GM13976 (cell line): ENCODE results near the gene SMC6.

Source experiments
- DNase-seq: peaks from one replicate; pipeline ENCODE4 v3.0.0; 2012; ENCODE audit warnings: low spot score
- CTCF ChIP-seq: IDR thresholded peaks from 2 replicates; pipeline ENCODE4 v1.5.1; 2012; ENCODE audit warnings: borderline replicate concordance, mild to moderate bottlenecking; ENCODE audit not compliant: insufficient read depth; ENCODE audit errors: extremely low read depth, missing control alignments, control extremely low read depth
- in situ Hi-C: fragments of 300-500 bp; cut with MboI; formaldehyde crosslinking; loops from one replicate; pipeline ENCODE4 v1.12.0; 2022; ENCODE audit warnings: low sequenced_read_pairs, mixed read lengths, inconsistent platforms; ENCODE audit not compliant: unreplicated experiment

The SMC6 gene

GRCh38 chr2:17620841-17621240, 132.8 kb downstream of the SMC6 start:
- in situ Hi-C loops: no loop called here
- TF ChIP-seq CTCF: no peak
- no peak for DNase-seq

GRCh38 chr2:17620280-17620679, 133.3 kb downstream of the SMC6 start:
- DNase-seq: no peak
- in situ Hi-C loops: no loop called here
- TF ChIP-seq CTCF: no peak

GRCh38 chr2:17617955-17618354, 135.7 kb downstream of the SMC6 start:
- no peak for DNase-seq
- in situ Hi-C loops: no loop called here
- TF ChIP-seq CTCF: no peak

GRCh38 chr2:17617516-17617915, 136.1 kb downstream of the SMC6 start:
- no peak for DNase-seq
- TF ChIP-seq CTCF: no peak
- in situ Hi-C loops: no loop called here

- in situ Hi-C loops: no loop called here
- TF ChIP-seq CTCF: no peak
- DNase-seq: no peak
These were observed 137.2 kb downstream of the SMC6 start for GRCh38 chr2:17616405-17616804.

DNA sequence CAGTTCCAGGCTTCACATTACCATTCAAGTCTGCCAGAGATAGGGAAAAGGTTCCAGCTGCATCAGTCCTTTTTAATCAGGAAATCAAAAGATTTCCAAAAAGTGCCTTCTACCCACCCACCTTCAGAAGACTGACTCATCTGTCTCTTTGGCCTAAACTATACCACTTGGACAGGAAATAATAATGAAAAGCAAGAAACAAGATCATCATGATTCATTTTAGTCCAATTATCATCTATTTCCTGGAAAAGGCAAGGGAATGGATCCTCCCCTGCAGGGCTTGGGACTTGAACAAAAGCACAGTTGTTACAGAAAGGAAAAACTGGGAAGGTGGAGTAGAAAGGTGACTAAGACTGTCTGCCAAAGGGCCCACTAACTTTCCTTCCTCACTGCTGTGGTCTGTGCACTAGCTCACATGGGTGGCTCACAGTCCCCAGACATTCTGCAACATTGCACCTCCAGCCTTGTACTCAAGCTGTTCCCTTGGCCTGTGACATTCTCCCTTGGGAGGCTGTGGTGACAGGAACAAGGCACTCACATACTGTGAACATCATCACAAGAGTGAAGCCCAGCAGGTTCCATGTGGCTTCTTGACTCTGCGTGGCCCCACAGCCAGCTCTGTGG, 137.8 kb downstream of the SMC6 start:
- no peak for DNase-seq

More for the DNA sequence above, 137.8 kb downstream of the SMC6 start:
- in situ Hi-C loops: no loop called here
- TF ChIP-seq CTCF: no peak
